Nucleus accumbens (tissue), 56 donors: ENCODE measurements around the gene MYO18B.

Experiments used
- DNase-seq, 56 donors: peaks; one replicate each; lab custom pipeline; 2025; lab: John Stamatoyannopoulos, UW

Gene MYO18B

DNA sequence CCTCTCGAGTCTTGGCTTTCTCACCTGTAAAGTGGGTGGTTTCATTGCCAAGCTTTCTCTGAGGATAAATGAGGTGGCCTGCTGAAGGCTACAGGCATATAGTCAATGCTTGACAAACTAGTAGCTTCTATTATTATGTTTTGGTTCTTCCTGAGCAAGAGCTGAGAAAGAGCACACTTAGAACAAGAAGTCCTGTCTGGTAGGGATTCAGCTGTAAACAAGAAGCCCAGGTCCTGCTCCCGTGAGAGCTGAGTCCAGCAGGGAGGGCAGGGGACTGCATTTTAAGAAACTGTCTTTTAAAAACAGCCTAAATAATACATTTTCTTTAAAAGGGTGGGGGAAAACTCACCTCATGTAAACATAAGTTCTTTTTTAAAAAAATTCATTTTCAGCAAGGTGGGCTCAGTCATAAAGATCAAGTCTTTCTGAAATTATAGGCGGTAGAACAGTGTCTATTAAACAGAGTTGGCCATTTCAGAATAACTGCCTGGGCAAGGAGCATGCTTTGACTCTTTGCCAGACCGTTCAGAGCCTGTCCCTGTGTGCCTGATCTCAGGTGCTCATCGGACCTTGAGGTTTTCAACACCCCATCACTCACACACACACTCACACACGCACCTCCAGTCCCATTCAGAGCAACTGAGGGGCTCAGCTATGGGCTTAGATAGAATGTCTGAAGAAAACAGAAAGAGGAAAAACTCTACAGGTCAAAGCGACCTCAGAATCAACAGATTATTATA is 29.2 kb upstream of the MYO18B start:
- no peak for DNase-seq

DNA sequence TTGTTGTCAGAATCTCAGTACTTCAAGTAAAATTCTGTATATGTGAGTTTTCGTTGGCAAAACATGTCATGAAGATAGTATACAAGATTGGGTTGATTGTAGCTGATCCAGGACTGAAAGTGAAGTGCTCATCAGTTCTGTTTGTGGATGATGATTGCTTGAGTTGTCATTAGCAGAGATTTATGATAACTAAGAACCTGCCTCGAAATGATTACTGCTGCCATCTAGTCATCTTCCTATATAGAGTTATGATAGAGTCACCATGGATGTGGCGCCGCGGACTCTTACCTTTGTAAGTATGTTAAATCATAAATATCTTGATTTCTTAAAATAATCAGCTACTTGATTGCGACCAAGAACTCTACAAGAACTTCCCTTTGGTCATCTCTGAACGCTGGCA is 27.9 kb upstream of the MYO18B start:
- no peak for DNase-seq

GRCh38 chr22:25714739-25715138 is 27.2 kb upstream of the MYO18B start:
- no peak for DNase-seq

DNA sequence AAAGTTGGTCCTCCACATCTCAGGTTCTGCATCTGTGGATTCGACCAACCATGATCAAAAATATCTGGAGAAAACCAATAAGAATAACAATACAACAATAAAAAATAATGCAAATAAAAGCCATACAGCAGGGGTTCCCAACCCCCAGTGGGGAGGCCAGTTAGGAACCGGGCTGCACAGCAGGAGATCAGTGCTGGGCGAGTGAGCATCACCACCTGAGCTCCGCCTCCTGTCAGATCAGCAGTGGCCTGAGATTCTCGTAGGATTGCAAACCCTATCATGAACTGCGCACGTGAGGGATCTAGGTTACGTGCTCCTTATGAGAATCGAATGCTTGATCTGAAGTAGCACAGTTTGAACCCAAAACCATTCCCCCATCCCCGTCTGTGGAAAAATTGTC is 25.4 kb upstream of the MYO18B start:
- DNase-seq, result no peak

GRCh38 chr22:25718135-25718840 is 23.7 kb upstream of the MYO18B start:
- peak in 7 of 56 donors; percentile 11 to 36 (median 23) for DNase-seq

DNA sequence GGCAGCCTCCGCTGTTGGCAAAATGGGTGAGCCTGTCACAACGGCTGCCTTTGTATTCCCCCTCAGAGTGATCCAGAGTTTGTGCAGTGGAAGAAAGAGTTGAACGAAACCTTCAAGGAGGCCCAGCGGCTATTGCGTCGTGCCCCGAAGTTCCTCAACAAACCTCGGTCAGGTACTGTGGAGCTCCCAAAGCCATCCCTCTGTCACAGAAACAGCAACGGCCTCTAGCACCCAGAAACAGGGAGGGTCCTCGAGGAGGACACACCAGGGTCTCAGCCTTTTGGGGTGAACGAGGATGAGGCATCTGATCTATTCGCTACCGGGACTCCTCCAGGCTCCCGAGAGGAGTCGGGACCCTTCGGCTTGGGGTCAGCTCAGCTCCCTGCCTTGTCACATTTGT is 19.8 kb upstream of the MYO18B start:
- no peak for DNase-seq

- no peak for DNase-seq
Measured at GRCh38 chr22:25722626-25723025, 19.4 kb upstream of the MYO18B start.

DNA sequence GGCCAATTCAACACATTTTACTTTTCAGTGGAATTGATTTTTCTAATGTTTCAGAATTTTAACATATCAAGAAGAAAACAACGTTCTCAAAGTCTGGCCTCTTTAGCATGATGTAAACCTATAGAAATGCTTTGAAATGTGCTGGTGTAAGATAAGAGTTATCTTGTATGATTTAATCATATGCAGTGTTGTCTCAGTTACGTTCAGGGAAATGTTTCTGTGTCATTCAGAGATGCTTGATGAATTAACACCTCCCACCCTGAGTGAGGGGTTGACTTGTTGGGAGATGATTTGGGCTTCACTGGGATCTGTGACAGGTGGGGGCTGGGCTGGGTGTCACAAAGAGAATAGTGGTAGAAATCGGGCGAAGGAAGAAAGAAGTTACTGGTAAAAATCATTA is 15.7 kb upstream of the MYO18B start:
- no peak for DNase-seq

- no peak for DNase-seq
Measured at GRCh38 chr22:25728071-25728470, 13.9 kb upstream of the MYO18B start.

GRCh38 chr22:25729016-25729995 is 12.7 kb upstream of the MYO18B start:
- no peak for DNase-seq

DNA sequence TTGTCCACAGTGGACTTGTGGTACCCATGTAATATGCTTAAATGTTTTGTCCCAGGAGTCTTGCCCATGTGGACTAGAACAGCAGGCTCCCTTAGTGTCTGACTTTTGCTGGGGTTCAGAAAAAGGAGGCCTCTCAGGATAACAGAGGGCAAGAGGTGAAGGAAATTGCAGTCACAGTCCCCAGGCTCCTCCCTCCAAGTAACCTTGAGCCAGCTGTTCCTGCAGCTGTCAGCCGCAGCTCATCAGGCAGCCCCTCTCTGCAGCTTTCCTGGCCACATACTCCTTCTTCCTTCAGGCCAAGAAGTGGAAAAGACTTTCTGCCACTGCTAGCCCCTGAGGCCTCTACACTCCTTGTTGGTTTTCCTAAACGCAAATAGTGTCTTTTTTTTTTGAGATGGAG is 6.3 kb upstream of the MYO18B start:
- DNase-seq, result no peak

- no peak for DNase-seq
Measured at GRCh38 chr22:25736378-25737011, 5.5 kb upstream of the MYO18B start.

DNA sequence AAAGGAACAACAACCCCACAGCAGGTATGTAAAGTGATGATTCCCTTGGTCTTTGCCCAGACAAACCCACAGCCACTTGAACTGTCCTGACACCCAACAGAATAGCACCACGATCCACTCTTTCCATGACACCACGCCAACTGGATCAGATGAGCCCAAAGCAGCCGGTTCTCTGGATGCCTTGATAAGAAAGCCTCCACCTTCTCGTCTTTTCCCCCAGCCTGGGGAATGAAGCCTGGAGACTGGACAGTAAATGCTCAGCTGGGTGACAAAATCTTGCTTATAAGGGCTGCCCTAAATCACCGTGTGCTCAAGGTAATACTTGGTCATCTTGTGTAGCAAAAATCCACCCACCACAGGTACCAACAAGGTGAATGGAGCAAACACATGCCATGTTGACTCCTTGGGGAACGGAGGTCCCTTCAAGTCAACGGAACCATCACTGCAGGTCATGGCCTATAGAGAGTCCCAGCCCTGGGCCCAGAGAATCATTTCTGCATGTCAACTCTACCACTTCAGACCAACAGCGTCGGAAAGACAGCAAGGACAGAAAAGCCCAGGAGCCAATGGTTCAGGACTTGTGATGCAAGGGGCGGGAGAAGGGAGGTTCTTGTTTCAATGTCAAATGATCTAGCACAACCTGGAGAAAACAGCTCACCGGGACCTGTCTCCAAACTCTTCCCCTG is 2.2 kb upstream of the MYO18B start:
- no peak for DNase-seq

DNA sequence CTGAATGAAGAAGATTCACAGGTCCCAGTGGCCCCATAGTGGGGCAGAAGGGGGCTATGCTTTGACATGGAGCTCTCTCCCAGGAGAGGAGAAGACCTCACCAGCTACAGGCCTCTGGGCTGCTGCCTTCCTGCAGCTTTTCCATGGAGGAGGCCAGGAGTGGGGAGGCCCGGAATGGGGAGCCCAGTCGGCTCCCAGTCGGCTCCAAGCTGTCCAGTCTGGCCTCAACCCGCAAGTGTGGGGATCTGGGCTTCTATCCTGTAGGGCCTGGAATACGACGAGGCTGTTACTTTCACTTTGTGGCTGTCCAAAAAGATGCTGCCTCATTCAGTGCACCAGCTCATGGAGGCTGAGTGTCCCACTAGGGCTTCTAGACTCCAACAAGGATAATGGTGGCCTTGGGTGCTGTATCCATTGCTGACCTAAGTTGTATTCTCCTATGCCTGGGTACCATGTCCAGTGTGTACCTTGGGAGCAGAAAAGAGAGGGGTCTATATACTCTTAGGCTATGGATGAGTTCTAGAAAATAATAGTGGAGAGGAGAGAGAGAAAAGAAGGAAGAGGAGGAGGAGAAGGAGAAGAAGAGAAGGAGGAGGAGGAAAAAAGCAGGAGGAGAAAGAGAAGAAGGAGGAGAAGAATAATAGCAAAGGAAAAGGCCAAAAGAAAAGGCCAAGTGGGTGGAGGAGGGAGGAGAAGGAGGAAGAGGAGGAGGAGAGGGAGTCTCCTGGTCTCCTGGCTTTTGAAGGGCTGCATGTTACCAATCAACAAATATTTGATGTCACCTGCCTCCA is 1.1 kb downstream of the MYO18B start:
- no peak for DNase-seq

GRCh38 chr22:25744694-25745093 is 2.7 kb downstream of the MYO18B start:
- no peak for DNase-seq

GRCh38 chr22:25745341-25746011 is 3.5 kb downstream of the MYO18B start:
- no peak for DNase-seq

GRCh38 chr22:25746012-25746373 is 4.0 kb downstream of the MYO18B start:
- no peak for DNase-seq

GRCh38 chr22:25747245-25747944 is 5.4 kb downstream of the MYO18B start:
- peak in 1 of 56 donors; percentile 3 for DNase-seq
